Ovary (tissue), 3 donors: ENCODE measurements around the gene PPP2R3B.

ENCODE experiments used
- EP300 ChIP-seq: sonication (generic); formaldehyde crosslinking; IDR thresholded peaks from one replicate; pipeline ENCODE4 v1.6.1; 2017; ENCODE audit warnings: antibody characterized with exemption
- POLR2A ChIP-seq: fragments of 450-650 bp; IDR thresholded peaks from one replicate; pipeline ENCODE4 v1.6.1; 2017; ENCODE audit warnings: antibody characterized with exemption, mild to moderate bottlenecking, moderate library complexity
- TF ChIP-seq, protein P1 (sequence below), 3 donors: fragments of 450-650 bp in 2 of 3; fragments of 200-600 bp in 1 of 3; IDR thresholded peaks; one replicate each; pipeline versions ENCODE4 v1.5.1 to v1.8.0; 2016 to 2022; ENCODE audit warnings: antibody characterized with exemption in 3 of 3, mild to moderate bottlenecking in 1 of 3
- donor health status: DM: no; HTN: no; CAD: no.

DNA sequence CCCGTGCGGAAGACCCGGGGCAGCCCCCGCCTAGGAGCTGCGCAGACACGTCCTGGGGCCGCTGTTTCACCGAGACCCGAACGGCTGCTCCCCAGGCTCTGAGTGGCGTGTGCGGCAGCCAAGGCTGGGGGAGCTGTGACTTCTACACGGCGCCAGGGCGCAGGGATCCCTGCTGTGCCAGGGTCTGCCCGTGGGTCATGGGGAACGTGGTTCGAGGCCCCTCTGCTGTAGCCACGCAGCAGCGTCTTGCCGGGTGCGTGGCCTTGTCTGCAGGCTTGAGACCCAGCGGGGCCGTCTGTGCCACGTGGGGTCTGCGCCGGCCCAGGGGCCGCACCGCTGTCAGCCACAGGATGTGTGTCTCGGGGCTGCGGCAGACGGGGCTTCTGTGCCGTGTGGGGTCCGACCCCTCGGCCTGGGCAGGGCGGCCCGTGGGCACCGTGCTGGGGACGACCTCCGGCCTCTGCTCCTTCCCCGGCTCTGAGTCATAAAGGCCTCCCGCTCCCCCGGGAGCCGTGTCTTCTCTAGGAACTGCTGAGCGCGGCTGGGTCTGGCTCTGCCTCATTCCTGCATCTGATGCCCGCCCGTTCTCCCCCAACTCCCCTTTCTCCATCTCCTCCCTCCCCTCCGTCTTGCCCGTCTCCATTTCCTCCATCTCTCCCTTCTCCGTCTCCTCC lies 55.4 kb downstream of the PPP2R3B start:
- TF ChIP-seq, protein P1, sequence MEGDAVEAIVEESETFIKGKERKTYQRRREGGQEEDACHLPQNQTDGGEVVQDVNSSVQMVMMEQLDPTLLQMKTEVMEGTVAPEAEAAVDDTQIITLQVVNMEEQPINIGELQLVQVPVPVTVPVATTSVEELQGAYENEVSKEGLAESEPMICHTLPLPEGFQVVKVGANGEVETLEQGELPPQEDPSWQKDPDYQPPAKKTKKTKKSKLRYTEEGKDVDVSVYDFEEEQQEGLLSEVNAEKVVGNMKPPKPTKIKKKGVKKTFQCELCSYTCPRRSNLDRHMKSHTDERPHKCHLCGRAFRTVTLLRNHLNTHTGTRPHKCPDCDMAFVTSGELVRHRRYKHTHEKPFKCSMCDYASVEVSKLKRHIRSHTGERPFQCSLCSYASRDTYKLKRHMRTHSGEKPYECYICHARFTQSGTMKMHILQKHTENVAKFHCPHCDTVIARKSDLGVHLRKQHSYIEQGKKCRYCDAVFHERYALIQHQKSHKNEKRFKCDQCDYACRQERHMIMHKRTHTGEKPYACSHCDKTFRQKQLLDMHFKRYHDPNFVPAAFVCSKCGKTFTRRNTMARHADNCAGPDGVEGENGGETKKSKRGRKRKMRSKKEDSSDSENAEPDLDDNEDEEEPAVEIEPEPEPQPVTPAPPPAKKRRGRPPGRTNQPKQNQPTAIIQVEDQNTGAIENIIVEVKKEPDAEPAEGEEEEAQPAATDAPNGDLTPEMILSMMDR (IDR thresholded peaks at IDR 0.05), result no peak
- TF ChIP-seq POLR2A (no peak), EP300 (no peak)
